ENCODE measurements around the gene RADIL.
"Not testable (repeated sequence)": the region's sequence is repeated elsewhere in the genome, so short reads cannot be mapped to it uniquely, and the experiment has no call there.

RADIL gene

DNA sequence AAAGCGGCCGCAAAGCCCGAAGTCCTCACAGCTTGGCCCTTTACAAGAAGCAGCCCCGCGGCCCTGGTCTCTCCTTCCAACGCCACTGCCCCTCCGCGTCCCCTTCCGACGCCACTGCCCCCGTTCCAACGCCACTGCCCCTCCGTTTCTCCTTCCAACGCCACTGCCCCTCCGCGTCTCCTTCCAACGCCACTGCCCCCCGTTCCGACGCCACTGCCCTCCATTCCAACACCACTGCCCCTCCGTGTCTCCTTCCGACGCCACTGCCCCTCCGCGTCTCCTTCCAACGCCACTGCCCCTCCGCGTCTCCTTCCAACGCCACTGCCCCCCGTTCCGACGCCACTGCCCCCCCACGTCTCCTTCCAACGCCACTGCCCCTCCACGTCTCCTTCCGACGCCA is 75.0 kb downstream of the RADIL start:
- no peak for DNase-seq (ENCODE audit: low spot score)

DNA sequence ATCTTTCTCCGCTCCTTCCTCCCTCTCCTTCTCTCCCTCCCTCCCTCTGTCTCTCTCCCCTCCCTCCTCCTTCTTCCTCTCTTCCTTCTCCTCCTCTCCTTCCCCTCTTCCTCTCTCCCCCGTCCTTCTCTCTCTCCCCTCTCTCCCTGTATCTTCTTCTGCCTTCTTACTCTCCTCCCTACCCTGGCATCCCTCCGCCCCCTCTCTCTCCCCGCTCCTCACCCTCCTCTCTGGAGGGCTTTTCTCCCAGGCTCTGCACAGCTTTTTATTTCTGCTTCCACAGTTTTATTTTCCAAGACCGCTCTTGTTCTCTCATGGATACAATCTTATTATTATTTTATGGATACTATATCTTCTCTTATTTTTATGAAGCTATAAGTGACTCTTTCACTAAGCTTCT is 75.5 kb downstream of the RADIL start:
- DNase-seq (ENCODE audit: low spot score): no peak

DNA sequence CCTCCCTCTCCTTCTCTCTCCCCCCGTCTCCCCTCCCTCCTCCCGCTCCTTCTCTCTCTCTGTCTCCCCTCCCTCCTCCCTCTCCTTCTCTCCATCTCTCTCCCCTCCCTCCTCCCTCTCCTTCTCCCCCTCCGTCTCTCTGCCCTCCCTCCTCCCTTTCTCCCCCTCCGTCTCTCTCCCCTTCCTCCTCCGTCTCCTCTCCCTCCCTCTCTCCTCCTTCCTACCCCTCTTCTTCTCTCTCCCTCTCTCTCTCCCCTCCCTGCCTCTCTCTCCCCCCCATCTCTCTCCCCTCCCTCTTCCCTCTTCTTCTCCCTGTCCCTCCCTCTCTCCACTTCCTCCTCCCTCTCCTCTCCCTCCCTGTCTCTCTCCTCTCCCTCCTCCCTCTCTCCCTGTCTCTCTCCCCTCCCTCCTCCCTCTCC is 75.9 kb downstream of the RADIL start:
- DNase-seq (ENCODE audit: low spot score): no peak

DNA sequence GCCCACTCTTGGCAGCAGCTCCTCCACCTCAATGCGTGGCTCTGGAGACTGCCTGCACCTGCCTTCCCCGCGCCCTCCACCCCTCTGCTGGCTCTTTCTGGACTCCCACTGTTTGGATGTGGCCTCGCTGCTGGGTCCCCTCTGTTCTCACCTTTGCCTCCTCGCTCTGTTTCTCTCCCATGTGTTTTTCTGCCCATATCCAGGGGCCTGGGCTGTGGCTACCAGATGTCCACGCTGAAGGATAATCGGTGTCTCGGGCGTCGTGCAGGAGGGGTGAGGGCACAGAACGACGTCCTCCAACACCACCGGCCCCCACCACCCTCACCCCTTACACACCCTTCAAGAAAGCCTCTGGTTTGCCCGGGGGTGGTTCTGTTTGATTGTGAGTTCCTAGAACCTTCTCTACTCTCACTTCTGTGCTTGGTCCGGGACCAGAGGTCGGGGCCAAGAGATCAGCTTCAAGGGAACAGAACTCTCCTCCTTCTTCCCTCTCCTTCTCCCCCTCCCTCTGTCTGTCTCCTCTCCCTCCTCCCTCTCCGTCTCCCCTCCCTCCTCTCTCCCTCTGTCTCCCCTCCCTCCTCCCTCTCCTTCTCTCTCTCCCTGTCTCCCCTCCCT is 76.4 kb downstream of the RADIL start:
- no peak for DNase-seq (ENCODE audit: low spot score)

DNA sequence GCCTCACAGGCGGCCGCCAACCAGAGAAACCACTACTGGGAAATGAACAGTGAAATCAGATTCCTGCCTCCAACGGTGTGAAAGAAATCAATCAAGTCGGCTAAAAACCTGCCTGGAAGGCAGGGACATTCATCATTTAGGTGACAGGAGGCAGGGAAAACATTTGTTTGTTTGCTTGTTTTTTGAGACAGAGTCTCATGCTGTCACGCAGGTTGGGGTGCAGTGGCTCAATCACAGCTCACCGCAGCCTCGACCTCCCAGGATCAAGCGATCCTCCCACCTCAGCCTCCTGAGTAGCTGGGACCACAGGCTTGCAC is 77.6 kb downstream of the RADIL start:
- DNase-seq (ENCODE audit: low spot score): no peak

DNA sequence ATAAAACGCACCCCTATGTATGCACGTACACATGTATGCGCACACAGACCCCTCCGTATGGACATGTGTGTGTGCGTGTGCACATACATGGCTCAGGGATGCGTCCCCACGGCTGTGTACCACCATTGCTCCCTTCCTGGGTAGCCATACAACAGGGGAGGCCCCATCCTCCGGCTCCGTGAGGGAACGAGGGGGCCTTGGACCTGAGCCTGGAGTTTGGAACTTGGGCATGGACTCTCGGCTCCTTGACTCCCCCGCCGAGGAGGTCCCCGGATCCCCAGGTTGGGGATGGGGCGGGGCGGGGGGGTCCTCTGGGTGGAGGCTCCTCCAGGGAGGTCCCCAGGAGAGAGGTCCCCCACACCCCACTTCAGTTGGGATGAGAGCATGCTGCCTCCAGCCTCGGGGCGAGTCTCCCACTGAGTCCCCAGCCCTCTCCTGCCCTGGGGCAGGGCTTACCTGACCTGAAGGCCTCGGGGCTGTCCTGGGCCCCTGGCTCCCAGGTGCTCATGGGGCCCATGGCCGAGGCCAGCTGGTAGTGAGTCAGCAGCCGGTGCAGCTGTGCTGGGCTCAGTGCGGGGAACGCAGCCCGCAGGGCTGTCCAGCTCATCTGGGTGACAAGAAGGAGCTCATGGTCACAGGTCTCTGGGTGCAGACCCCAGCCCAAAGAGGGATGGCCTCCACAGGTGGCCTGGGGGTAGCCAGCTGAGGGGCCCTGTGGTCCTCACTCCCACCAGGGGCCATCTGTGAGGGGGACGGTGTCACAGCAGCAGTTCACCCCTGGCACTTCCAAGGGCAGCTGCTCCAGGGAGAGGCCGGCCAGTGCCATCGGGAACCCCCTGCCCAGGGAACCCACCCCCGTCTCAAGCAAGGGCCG is 78.2 kb downstream of the RADIL start:
- DNase-seq (ENCODE audit: low spot score): no peak

DNA sequence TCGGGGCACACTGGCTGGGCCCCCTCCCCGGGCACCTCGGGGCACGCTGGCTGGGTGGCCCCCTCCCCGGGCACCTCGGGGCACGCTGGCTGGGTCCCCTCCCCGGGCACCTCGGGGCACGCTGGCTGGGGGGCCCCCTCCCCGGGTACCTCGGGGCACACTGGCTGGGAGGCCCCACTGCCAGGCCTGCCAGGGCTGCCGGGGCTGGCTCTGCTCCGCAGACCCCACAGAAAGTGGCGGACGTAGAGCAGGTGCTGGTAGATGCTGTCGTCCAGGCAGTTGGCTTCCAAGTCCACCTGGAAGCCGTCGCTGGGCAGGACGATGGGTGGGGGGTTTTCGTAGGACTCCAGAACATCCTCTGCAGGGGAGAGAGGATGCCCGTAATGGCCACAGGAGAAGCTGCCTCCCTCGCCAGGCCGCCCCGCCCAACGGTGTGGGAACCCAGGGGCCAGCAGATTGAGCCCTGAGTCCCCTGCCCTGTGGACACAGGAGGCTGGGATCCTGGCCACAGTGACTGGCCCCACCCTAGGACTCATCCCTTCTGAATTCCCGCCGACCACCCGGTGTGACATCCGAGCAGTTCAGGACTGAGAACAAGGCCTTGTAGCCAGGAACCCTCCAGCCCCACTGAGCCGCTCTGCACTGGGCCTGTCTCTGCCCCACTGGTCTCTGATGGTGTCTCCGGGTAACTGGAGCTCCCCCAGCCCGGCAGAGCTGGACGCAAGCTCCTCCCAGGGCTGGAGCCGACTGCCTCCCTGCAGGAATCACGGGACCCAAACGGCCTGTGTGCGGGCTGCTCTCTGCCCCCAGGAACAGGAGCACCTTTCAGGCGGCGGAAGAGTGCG is 79.9 kb downstream of the RADIL start:
- peak; percentile 60 for DNase-seq (ENCODE audit: low spot score)

DNA sequence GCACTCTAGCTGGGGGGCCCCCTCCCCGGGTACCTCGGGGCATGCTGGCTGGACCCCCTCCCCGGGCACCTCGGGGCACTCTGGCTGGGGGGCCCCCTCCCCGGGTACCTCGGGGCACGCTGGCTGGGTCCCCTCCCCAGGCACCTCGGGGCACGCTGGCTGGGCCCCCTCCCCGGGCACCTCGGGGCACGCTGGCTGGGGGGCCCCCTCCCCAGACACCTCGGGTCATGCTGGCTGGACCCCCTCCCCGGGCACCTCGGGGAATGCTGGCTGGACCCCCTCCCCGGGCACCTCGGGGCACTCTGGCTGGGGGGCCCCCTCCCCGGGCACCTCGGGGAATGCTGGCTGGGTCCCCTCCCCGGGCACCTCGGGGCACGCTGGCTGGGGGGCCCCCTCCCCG is 80.9 kb downstream of the RADIL start:
- not testable (repeated sequence) for DNase-seq (ENCODE audit: low spot score)

DNA sequence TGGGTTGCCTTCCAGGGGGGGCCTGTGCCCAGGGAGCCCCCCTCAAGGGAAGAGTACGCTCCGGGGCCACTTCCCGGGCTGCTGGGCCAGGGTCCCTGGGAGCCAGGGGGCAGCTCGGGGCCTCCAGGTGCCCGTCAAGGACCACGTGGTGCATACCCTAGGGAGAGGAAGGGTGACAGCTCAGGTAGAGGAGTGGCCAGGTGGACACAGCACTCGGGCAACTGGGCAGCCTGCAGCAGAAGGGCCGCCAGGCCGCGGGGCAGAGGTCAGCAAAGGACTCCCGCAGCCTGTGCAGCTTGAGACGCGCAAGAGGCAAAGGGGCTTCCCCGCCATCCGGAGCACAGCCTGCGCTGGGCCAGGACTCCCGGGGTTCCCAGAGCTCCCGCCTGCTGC is 81.7 kb downstream of the RADIL start:
- DNase-seq (ENCODE audit: low spot score): no peak

DNA sequence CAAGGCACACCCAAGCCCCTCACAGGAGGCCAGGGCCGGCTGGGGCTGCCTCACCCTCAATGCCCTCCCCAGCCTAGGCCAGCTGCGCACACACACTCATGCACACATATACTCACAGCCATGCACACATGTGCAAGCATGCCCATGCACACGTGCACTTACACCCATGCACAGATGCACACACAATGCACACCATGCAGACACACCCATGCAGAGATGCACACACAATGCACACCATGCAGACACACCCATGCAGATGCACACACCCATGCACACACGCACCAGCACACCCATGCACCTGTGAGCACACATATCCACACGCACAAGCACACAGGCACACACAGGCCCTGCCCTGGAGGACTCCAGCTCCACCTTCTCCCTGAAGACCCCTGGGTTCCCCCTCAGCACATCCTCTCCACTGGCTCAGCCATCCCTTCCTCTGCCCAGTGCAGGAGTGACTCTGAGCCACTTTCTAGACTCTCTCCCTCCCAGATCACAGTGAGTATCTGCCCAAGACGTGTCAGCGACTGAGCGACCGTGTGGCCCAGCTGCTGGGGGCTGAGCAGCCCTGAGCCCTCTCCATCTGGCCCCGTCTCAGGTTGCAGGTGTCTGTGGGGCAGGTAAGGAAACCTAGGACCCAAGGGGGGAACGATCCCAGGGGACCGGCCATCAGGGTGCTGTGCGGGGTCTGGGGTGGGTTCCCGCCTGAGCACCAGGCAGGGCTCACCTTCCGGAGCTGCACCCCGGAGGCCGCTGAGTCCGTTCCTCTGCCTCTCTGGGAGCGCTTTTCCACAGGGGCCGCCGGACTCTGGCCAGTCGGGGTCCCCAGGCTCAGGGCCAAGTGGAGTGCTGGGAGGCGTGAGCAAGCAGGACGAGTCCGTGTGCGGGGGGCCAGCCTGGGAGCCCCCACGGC is 82.3 kb downstream of the RADIL start:
- no peak for DNase-seq (ENCODE audit: low spot score)

DNA sequence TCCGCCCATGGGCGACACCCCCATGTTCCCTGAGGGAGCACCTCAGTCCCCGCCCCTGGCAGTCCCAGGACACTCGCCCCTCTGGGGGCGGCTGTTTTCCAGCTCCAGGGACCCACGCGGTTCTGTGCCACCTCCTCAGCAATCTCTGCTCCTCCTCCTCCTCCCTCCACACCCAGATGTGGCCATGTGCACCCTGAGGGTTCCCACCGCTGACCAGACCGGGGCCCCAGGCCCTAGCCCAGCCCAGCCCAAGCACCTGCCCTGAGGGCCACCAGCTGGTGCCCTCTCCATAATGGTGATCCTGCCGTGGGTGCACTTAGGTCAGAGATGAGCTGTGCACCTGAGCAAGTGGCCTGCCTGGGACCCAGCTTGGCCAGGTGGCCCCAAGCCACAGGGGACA is 83.0 kb downstream of the RADIL start:
- DNase-seq (ENCODE audit: low spot score): no peak

DNA sequence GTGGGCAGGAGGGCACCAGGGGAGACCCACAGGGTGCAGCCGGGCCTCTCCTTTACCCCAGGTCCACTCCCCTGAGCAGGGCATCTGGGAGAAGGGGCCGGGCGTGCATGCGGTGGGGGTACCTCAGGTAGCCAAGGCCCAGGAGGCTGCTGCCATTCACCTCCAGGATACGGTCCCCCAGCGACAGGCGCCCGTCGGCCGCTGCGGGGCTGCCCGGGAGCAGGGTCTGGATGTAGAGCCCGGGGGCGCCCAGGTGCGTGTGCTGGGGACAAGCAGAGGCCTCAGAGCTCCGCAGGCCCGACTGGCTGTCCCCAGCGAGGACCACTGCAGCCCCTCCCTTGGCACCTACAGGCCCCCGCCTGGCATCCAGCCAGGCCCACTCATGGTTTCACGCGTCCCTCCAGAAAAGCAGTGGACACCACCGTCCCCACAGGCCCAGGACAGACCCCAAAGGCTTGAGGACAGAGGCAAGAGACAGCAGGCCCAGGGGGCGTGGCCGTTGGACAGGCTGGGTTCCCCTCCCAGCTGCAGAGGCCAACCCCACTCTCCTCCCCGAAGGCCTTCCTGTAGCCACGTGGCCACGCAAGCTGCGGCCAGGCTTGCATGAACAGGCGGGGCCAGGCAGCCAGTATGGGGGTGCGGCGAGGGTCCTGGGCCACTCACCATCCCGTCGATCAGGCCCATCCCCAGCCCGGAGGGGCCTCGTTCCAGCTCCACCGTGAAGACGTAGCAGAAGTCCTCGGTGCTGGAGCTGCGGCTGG is 83.8 kb downstream of the RADIL start:
- no peak for DNase-seq (ENCODE audit: low spot score)

DNA sequence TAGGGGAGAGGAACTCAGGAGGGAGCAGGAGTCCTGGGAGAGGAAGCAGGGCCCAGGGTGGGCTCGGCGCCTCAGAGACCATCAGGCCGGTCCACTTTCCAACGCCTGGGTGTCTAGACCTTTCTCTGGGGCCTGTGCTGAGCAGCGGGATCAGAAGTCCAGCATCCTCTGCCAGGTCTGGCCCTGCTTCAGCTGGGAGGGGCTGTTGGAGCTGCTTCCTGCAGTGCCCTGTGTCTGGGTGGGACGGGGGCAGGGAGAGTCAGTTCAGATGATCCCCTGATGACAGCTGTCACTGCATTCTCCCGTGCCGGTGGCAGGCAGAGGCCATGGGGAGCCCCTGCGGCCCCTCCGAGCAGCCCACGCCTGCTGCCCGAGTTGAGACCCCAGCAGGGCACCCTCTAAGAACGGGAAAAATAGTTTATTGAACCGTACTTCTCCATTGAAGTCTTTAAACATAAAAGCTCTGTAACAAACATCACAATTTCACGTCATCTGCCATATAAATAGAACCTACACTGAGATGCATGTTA is 84.7 kb downstream of the RADIL start:
- DNase-seq (ENCODE audit: low spot score): no peak

DNA sequence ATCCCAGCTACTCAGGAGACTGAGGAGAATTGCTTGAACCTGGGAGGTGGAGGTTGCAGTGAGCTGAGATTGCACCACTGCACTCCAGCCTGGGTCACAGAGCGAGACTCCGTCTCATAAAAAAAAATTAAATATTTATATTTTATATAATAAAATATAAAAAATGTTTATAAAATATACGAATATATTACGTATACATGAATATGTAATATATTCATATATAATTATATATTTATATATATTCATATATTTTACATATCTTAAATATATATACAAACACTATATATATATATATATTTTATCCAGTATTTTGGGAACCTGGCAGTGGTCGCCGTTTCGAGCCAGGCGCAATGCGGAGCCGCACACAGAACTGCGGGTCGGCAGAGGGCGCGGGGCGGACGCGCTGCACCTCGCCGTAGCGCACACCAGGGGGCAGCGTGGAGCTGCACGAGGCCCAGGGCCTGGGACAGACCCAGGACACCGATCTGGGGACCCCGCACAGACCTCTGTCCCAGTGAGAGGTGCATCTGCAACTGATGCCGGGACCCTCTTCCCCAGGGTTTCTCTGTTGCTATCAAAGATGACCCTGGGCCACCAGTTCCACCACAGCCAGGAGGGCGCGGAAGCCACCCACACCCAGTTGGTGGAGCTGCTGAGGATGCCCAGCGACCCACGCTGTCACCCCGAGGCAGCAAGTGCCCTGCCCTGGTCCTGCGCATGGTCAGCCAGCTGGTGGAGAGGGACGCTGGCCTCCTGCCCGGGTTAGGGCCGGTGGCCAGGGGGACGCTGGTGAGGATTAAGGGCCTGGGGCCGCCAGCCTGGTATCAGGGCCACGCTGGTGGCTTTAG is 85.4 kb downstream of the RADIL start:
- peak; percentile 96 for DNase-seq (ENCODE audit: low spot score)

DNA sequence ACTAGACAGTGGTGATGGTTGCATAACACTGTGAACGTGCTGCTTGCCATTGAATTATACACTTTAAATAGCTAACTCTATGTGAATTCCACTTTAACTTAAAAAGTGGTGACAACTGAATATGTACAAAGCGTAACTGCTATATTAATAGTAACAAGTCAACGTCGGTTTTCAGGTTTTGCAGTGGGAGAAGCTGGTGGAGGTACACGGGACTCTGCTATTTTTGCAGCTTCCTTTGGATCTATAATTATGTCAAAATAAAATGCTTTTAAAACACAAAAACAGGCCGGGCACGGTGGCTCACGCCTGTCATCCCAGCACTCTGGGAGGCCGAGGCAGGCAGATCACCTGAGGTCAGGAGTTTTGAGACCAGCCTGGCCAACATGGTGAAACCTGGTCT is 87.1 kb downstream of the RADIL start:
- no peak for DNase-seq (ENCODE audit: low spot score)

DNA sequence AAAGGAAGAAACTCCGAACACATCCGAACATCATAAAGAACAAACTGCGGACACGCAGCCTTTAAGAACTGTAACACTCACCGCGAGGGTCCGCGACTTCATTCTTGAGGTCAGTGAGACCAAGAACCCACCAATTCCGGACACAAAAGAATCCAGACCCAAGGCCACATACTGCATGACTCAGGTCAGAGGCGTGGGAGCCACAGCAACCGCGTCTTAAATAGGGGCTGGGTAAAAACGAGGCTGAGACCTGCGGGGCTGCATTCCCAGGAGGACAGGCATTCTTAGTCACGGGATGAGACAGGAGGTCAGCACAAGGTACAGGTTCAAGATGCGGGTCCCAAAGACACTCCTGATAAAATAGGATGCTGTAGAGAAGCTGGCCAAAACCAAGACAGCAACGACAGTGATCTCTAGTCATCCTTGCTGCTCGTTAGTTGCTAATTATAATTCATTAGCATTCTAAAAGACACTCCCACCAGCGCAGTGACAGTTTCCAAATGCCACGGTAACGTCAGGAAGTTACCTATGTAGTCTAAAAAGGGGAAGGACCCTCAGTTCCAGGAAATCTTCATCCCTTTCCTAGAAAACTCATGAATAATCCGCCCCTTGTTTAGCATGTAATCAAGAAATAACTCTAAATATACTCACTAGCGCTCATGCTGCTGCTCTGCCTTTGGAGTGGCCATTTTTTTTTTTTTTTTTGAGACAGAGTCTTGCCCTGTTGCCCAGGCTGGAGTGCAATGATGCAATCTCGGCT is 88.7 kb downstream of the RADIL start:
- DNase-seq (ENCODE audit: low spot score): no peak

DNA sequence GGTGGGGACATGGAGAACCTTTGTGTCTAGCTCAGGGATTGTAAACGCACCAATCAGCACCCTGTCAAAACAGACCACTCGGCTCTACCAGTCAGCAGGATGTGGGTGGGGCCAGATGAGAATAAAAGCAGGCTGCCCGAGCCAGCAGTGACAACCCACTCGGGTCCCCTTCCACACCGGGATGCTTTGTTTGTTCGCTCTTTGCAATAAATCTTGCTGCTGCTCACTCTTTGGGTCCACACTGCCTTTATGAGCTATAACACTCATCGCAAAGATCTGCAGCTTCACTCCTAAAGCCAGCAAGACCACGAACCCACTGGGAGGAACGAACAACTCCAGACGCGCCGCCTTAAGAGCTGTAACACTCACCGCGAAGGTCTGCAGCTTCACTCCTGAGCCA is 89.3 kb downstream of the RADIL start:
- DNase-seq (ENCODE audit: low spot score): not testable (repeated sequence)

DNA sequence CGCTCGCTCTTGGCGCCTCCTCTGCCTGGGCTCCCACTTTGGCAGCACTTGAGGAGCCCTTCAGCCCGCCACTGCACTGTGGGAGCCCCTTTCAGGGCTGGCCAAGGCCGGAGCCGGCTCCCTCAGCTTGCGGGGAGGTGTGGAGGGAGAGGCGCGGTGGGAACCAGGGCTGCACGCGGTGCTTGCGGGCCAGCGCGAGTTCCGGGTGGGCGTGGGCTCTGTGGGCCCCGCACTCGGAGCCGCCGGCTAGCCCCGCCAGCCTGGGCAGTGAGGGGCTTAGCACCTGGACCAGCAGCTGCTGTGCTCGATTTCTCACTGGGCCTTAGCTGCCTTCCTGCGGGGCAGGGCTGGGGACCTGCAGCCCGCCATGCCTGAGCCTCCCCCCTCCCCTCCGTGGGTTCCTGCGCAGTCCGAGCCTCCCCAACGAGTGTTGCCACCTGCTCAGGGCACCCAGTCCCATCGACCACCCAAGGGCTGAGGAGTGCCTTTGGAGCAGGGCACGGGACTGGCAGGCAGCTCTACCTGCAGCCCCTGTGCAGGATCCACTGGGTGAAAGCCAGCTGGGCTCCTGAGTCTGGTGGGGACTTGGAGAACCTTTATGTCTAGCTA is 90.0 kb downstream of the RADIL start:
- not testable (repeated sequence) for DNase-seq (ENCODE audit: low spot score)

Measured in HuH-7.5 (cell line).